NCI-H146 treated with DMSO at 0.1 percent for 48 hours (cell line): ENCODE measurements around the gene DOHH.
"Not testable (repeated sequence)": the region's sequence is repeated elsewhere in the genome, so short reads cannot be mapped to it uniquely, and the experiment has no call there.

Source experiments
- DNase-seq: peaks from one replicate; lab custom pipeline; 2025; ENCODE audit not compliant: unreplicated experiment; lab: John Stamatoyannopoulos, UW

DOHH gene

GRCh38 chr19:3520166-3521103 lies 20.0 kb upstream of the DOHH start:
- DNase-seq: no peak

- DNase-seq: no peak
Measured at GRCh38 chr19:3519126-3519525, 18.7 kb upstream of the DOHH start.

GRCh38 chr19:3518659-3519058 lies 18.2 kb upstream of the DOHH start:
- DNase-seq: no peak

- DNase-seq: no peak
Measured at GRCh38 chr19:3518255-3518654, 17.8 kb upstream of the DOHH start.

- no peak for DNase-seq
Measured at GRCh38 chr19:3517638-3518037, 17.2 kb upstream of the DOHH start.

- DNase-seq: no peak
Measured at GRCh38 chr19:3516675-3517207, 16.3 kb upstream of the DOHH start.

- no peak for DNase-seq
Measured at GRCh38 chr19:3515891-3516422, 15.5 kb upstream of the DOHH start.

- no peak for DNase-seq
Measured at GRCh38 chr19:3514930-3515329, 14.5 kb upstream of the DOHH start.

- DNase-seq: no peak
Measured at GRCh38 chr19:3513229-3514140, 13.0 kb upstream of the DOHH start.

GRCh38 chr19:3512562-3513228 lies 12.2 kb upstream of the DOHH start:
- no peak for DNase-seq

- no peak for DNase-seq
Measured at GRCh38 chr19:3511506-3512251, 11.2 kb upstream of the DOHH start.

- DNase-seq: no peak
Measured at GRCh38 chr19:3510727-3511126, 10.3 kb upstream of the DOHH start.

- no peak for DNase-seq
Measured at GRCh38 chr19:3509566-3509989, 9.1 kb upstream of the DOHH start.

- no peak for DNase-seq
Measured at GRCh38 chr19:3508771-3509535, 8.5 kb upstream of the DOHH start.

GRCh38 chr19:3508121-3508661 lies 7.7 kb upstream of the DOHH start:
- not testable (repeated sequence) for DNase-seq

- no peak for DNase-seq
Measured at GRCh38 chr19:3507371-3508120, 7.1 kb upstream of the DOHH start.

- DNase-seq: no peak
Measured at GRCh38 chr19:3506384-3507340, 6.2 kb upstream of the DOHH start.
